Activated CD8-positive, alpha-beta memory T cell treated with anti-CD3 and anti-CD28 coated beads for 48 hours (primary cell): Measurements from ENCODE around the gene NTPCR.
A peak's percentile ranks its signal among the peaks of the same experiment; 100 is the strongest.
"Not testable (repeated sequence)": the region's sequence is repeated elsewhere in the genome, so short reads cannot be mapped to it uniquely, and the experiment has no call there.

Experiments used
- DNase-seq, 3 experiments: peaks; one replicate each; pipeline ENCODE4 v3.0.0-alpha.2; 2020; ENCODE audit warnings: low read depth in 2 of 3, low spot score in 2 of 3

Gene NTPCR, protein sequence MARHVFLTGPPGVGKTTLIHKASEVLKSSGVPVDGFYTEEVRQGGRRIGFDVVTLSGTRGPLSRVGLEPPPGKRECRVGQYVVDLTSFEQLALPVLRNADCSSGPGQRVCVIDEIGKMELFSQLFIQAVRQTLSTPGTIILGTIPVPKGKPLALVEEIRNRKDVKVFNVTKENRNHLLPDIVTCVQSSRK

DNA sequence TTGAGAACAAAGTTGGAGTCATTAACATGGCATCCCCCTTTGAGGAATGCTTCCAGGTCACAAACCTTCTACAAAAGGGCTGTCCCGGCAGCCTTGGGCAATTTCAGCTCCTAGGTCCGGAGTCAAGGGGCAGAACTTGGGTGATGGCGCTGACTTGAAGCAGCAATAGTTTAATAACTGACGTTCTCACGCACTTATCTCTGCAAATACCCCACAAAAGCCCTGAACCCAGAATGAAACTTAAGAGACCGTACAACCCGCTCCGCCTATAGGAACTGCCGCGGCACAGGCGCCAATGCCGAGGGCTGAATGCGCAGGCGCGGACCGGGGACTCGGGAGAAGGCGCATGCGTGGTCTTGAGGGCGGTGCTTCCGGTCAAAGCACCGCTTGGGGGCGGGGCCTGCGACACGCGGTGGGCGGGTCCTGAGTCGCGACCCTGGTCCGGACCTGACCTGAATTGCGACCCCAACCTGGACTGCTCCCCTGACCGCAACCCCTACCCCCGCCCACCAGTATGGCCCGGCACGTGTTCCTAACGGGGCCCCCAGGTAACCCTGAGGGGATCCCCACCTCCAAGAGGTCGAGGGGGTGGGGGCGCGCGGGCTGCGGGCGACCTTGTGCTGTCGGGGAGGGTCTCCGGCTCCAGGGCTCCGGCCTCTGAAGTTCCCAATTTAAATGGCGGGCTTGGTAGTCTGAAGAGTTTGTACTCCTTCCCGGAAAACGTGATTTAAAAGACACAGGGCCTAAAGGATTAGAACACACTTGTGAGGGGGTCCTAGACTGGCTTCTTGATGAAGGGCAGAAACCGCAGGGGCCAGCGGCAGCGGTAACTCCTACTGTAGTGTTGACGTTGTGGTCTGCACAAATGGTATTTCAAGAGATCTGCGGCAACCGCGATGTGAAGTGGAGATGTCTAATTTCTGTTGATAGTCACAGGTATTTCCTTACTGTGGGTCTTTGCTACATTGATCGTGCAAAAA lies at the start of gene NTPCR:
Gene NTPCR (plus strand): TSS at position 415 of the 980 bp plus-strand sequence. CDS start 100 bp downstream, at position 515.
- peak; percentile 90 to 98 (median 95) for DNase-seq

DNA sequence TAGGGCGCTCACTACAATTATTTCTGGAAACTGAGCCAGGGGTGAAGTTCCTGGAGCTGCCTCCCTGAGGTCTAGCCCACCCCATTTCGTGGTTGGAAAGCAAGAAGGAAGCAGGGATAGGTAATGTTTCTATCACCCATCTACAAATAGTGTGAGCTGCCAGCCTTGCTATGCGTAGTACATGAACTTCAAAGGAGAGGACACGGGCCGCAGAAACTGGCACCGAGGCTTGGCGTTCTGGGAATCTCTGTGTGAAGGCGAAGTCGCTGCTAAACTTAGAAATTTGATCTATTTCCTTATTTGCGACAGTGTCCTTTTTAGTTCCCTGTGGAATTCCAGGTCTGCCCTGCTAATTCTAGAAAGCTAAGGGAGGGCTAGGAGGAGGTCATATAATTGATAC lies 49.6 kb upstream of the NTPCR start:
- no peak for DNase-seq

DNA sequence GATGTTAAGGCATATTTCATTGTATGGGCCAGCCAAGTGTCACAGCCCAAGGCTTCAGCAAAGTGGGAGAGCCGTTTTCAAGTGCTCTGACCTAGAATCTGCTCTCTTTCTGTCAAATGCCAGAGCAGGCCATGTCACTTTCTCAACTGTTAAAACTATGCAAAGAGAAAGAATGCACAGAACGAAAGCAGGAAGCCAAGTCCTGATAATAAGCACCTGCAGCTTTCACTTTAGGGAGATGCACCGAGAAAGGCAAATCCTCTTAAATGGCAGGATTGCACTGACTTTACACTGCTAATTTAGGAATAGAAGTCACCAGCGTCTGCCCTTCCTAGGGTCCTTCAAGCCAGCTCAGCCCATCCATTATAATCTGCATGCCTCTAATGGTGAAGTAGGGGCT lies 49.2 kb upstream of the NTPCR start:
- no peak for DNase-seq

DNA sequence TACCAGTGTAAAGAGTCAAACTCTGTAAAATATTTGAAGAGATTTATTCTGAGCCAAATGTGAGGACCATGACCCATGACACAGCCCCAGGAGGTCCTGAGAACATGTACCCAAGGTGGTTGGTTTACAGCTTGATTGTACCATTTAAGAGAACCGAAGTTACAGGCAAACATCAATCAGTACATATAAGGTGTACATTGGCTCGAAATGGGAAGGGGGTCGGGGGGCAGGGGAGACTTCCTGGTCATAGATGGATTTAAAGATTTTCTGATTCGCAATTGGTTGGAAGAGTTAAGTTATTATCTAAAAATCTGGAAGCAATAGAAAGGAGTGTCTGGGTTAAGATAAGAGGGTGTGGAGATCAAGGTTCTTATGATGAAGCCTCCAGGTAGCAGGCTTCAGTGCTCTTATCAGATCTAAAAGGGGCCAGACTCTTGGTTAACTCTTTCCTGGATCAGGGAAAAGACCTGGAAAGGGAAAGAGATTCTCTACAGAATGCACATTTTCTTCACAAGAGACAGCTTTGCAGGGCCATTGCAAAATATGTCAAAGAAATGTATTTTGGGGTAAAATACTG lies 47.5 kb upstream of the NTPCR start:
- DNase-seq, result no peak

DNA sequence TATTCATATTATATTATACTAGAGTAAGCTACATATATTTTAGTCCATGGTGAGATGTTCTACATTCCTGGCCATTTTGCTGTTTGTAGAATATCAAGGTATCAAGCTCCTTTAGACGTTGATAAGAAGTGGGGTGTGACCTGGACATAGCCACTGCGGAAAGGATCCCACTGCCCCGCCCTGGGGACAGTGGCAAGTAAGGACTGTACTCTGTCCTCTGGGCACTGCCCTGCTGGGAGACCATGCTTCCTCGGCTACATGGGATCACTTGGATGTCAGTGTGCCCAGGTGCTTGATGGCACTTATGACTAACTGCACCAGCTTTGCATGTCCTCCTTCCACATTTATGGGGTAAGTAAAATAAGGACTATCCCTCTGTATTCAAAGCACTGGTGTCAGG lies 46.3 kb upstream of the NTPCR start:
- DNase-seq, result no peak

DNA sequence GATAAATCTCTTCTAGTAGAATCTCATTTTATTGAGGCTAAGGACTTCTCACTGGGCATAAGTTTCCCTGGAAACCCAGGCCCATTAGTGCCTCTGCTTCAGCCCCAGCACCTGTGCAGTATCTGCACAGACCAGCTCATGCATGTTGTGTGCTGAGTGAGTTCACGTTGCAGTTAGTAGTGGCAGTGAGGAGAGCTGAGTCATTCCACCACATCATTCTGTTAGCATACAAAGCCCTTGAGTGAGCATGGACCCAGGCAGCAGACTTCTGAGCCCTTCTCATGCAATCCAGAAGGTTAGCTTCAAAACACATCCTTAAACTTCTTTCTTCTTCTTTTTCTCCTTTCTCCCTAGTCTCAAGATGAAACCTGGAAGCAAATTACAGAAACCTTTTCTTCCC lies 45.8 kb upstream of the NTPCR start:
- no peak for DNase-seq

DNA sequence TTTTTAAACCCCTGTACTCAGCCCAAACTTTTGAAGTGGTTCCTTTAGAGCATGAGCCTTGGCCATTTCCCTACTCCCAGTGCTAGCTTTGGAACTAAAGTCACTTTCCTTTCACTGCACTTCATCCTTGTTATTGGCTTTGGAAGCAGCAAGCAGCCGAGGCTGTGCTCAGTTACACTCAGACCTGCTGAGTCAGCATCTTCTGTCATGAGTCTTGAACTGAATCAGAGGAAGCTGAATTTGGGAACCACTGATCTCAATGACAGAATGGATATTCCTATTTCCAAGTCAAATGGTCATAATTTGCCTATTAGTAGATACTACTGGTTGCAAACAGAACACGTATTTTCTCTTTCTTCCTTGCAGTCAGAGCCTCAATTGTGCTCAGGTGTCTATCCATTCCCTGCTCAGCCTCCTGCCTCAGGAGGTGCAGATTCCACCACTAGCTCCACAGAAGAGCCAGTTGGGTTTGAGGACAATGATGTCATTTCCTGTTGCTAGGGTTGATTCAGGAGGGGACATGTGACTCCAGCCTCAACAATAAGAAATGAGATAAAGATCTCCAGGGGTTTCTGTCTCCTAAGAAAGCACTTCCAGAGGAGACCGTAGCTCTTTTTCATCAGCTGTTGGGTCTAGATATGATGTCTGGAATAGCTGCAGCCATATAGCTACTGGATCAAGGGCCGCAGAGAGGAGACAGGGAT lies 44.9 kb upstream of the NTPCR start:
- no peak for DNase-seq

DNA sequence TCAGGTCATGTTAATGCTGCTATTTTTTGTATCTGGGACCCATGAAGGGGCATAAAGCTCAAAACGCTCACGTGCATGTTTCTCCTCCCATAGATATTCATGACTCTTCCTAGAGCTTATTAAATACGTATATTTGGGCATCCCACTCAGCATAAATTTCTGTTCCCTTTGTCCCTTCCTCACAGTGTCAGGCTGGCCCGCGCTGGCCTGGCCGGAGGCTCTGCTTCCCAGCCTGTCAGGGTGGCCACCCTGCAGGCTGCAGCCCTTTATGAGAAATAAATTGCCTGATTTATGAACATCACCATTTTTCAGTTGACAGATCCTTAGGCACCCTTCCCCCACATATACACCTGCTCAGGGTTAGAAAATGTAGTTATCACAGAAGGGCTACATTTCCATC lies 44.0 kb upstream of the NTPCR start:
- DNase-seq, result no peak

DNA sequence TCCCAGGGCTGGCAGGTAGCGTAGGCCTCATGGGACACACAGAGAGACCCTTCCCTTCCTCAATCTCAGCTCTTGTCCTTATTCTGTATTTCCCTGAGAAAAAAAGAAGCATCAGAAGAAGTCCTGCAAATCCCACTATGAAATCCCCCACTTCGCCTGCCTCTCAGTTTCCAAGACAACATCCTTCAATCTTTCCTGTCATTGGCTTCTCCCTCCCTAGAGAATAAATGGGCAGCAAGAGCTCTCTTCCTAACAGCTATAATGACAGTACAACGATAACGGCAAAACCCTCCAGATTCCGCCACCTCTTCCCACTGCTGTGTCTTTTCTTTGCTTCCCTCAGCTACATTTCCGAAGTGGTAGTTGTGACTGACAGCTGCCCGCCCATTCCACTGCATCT lies 41.6 kb upstream of the NTPCR start:
- no peak for DNase-seq

DNA sequence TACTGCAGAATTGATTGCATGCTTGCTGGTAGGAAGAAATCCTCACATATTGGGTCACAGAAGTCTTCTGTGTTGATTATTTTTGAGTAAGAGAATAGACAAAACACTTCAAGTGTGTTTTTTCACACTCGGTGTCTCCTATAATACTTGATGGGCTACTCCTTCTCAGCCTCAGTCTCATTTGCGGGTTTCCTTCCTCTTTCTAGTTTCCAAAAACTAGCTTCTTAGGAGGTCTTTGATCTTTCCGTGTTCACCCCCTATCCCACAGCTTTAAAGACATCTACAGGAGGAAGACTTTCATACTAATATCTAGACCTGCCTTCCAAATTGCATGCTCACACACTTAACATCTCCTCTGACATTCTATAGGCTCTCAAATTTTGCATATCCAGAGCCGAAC lies 40.7 kb upstream of the NTPCR start:
- no peak for DNase-seq

DNA sequence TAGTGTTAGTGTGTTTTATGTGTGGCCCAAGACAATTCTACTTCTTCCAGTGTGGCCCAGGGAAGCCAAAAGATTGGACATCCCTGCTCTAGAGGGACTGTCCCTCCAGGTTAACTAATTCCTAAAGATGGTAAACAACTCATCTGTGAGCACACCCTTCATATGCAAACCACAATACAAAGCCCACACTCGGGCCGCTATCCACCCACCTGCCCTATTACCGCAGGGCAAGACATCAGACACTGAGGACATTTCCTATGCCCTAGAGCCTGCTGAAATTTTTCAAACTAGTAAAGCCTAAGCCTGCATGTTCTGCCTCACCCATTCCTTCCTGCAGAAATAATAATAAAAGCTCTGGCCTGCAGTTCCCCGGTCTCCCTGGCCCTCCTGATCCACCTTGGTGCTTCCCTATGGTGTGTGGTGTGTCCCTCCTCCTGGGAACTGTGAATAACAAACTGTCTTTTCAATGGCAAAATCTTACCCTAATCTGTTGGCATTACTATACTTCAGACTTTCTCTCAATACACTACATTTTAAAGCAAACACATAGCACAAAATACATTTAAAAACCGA lies 39.3 kb upstream of the NTPCR start:
- DNase-seq, result no peak

DNA sequence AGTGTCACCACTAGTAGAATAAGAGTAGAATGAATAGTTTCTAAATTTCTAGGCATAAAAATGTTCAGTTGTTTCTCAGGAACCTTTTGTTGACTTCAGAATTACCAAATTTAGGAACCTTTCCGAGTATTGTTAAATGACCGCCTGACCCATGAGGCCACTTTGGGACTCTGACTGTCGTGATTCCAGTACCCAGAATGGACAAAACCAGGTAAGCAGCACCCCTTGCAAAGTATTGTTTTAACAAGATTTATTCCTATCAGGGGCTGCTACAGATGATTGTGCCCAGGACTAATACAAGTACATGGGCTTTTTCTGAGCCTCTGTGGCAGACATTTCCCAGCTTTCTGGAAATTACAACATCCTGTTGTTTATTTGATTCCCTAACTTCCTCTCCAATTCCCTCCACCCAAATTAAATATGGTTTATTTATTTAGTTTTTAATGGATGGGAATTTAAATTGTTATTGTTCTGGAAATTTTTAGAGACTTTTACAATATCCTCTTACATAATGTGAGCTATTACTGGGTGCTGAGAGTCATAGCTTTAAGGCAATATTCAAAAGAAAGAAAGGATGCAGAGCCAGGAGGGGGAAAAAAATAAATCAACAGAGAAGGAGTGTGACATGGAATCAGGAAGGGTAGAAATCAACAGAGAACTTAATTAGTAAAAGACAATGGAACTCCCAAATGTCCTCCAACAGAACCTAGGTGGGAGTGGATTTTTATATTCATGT lies 37.4 kb upstream of the NTPCR start:
- DNase-seq, result no peak

DNA sequence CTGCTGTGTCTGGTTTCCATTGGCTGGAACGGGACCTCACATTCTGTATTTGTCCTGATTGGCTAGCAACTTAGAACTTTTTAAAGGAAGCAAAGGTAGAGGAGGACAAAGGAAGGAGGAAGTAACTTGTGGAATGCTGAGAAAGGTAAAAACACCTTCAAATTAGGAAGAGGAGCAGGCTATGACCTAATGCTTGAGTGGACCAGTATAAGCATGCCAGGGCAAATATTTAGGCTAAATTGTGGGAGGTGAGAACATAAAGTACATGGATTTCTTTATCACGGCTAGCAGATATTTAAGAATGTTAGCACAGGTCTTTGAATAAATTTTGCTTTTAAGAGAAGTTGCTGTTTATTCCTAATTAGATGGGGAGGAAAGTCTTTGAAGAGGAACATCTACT lies 36.1 kb upstream of the NTPCR start:
- DNase-seq, result not testable (repeated sequence)

DNA sequence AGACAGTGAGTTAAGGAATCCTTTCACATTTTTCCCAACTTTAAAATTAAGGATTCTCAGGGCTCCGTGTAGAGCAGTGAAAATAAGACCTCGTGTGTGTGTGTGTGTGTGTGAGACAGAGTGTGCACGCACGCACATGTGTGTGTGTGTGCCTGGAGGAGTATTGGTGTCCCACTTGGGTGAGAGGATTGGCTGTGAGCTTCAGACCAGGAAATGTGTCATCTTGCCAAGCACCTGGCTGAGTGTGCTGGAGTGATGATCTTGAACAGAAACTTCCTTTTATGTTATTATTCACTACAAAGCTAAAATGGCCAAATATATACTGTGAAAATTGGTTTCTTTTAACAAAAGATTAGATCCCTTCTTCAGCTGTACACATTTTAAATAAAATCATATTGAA lies 35.2 kb upstream of the NTPCR start:
- no peak for DNase-seq

DNA sequence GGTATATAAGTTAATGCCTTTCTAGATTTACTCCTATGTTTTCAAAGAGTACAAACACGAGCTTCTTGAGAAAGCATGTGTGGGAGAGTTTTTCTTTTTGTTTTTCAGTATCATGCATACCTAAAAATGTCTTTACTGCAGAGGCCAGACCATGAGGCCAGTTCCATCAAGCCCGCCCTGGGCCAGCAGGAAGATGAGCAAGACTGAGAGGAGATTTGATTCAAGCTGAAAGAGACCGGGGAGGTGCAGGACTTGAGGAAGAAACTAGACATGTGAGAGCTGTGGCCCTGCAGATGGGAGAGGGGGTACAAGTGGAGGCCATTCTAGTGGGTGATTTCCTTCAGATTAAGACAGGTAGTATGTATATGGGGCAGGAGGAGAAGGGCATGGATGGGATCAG lies 33.4 kb upstream of the NTPCR start:
- DNase-seq, result no peak

DNA sequence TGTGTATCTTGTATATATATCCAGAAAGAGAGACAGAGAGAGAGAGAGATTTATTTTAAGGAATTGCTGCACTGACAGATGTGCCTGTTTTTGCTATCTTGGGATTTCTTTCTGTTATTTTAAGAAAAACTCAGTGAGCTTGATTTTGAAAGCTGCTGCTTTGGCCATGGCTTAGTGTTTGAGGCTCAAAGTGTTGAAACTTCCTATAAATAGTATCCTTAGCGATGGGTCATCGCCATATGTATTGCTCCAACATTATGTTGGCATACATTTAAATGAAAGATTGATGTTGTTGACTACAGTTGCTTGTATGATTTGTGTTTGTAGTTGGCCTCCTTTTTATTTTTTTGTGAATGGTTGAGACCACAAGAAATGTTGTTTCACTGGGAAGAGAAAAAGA lies 29.0 kb upstream of the NTPCR start:
- no peak for DNase-seq

DNA sequence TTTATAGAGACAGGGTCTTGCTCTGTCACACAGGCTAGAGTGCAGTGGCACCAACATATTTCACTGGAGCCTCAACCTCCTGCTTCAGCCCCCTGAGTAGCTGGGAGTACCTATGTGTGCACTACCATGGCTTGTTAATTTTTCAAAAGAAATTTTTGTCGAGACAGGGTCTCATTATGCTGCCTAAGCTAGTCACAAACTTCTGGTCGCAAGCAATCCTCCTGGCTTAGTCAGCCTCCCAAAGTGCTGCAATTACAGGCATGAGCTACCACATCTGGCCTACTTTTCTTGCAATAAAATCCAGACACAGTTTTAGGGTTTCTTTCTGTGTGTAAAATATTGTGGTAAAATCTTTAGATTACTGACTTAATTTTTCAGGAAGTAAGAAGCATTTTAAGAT lies 27.9 kb upstream of the NTPCR start:
- DNase-seq, result no peak

DNA sequence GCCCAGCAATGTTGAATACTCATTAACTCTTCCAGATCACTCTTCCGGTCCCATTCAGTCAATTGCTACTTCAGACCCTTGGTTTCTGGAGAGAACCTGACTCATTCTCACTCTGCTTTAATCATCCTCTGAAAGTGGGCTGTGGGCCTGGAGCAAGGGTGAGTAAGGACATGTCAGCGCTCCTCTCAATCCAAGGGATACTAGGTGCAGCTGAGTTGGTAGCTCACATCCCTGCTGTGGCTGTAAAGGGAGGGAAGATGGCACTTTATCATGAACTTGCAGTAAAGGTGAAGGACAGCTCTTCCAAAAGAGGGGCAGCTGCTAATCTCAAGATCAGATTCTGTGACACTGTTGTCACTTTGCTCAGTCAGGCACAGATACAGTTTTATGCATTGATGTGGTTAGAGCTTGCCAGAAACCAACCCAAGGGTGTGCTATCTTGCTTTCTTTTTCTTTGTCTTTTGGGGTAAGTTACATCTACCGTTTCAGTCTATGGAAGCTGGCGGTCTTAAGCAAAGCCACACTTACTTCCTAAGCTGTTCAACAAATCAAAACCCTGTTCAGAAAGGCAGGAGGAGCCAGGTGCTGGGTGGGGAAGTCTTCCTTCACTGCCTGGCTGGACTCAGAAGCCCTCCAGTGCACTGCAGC lies 26.5 kb upstream of the NTPCR start:
- DNase-seq, result peak in 2 of 3 experiments; percentile 21 to 30

DNA sequence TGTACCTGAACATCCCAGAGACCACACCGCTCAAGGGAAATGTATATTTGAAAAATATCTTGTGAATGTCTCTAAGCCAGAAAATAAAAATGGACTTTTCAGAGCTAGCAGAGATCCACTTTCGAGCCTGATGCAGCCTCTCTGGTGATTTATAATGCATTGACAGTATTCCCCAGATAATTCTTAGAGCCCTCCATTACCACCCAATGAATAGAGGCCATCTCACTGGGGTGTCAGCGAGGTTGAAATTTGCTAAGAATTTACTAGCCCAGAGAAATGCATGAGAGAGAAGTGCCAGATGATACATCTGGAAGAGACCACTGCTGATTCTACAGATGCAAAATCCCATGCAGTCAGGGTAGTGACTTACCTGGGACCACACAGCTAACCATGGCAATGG lies 25.5 kb upstream of the NTPCR start:
- no peak for DNase-seq
